ENCODE results near the gene MYL10. TPM values are rescaled to one million over a fixed set of nuclear protein-coding genes. Genes with fewer than 3 reads are reported as not detected.

The MYL10 gene
- total RNA-seq, 2 experiments from 2014 or later = not detected

Other genes starting within 250 kb of the MYL10 start
- gene CUX1, start 188.3 kb upstream of the MYL10 start, total RNA-seq = 10 to 100 TPM; 27.8 to 34.7 TPM